ENCODE measurements around the gene CPNE6. TPM values are rescaled to one million over a fixed set of nuclear protein-coding genes. Genes with fewer than 3 reads are reported as not detected.

The CPNE6 gene
- total and polyA plus RNA-seq, 2 of the 13 experiments (the other 11 are each of a cell fraction or from before 2014, with no cell fraction given), result not detected

GRCh38 chr14:24095271-24096068, 24.1 kb downstream of the CPNE6 start (continued):
- peak; percentile 99 for TF ChIP-seq ZNF772 (CRISPR knock-in tag; IDR thresholded peaks at IDR 0.05)
- TF ChIP-seq ZBTB38 (CRISPR knock-in tag; IDR thresholded peaks at IDR 0.05), result peak; percentile 95
- TF ChIP-seq AGO2 (optimal IDR thresholded peaks at IDR 0.05; ENCODE audit: low read depth, low read length), result no peak
- peak; percentile 97 for TF ChIP-seq ZNF644 (CRISPR knock-in tag; IDR thresholded peaks at IDR 0.05; ENCODE audit: low read depth)
- no peak for TF ChIP-seq ZNF121 (CRISPR knock-in tag; IDR thresholded peaks at IDR 0.05)
- TF ChIP-seq ZFYVE20 (CRISPR knock-in tag; IDR thresholded peaks at IDR 0.05; ENCODE audit: borderline replicate concordance, low read depth), result 0 out of 2 replicates have a peak, but pooled peaks have one; percentile 63
- TF ChIP-seq ZNF543 (CRISPR knock-in tag; IDR thresholded peaks at IDR 0.05), result peak; percentile 98
- TF ChIP-seq IKZF4 (CRISPR knock-in tag; IDR thresholded peaks at IDR 0.05; ENCODE audit: borderline replicate concordance, low read depth, not compliant biosample characterization), result peak; percentile 94
- peak; percentile 100 for TF ChIP-seq ZNF792 (CRISPR knock-in tag; IDR thresholded peaks at IDR 0.05)
- no peak for TF ChIP-seq ZNF234 (CRISPR knock-in tag; conservative IDR thresholded peaks at IDR 0.05)
- peak; percentile 97 for TF ChIP-seq MIXL1 (CRISPR knock-in tag; IDR thresholded peaks at IDR 0.05)
- TF ChIP-seq MTERF4 (CRISPR knock-in tag; IDR thresholded peaks at IDR 0.05), result no peak
- peak; percentile 99 for TF ChIP-seq AHR (CRISPR knock-in tag; IDR thresholded peaks at IDR 0.05)
- TF ChIP-seq JARID2 (CRISPR knock-in tag; IDR thresholded peaks at IDR 0.05; ENCODE audit: insufficient replicate concordance), result peak; percentile 20
- TF ChIP-seq NR2F1 (CRISPR knock-in tag; IDR thresholded peaks at IDR 0.05), result peak; percentile 90 to 92
- TF ChIP-seq ZNF7 (CRISPR knock-in tag; IDR thresholded peaks at IDR 0.05), result peak; percentile 61; the same call in 1 of the 2 replicates
- TF ChIP-seq ZFP36L1 (CRISPR knock-in tag; IDR thresholded peaks at IDR 0.05), result no peak
- TF ChIP-seq RBM22 (optimal IDR thresholded peaks at IDR 0.05; ENCODE audit: low read length), result peak; percentile 98
- peak; percentile 64; the same call in 1 of the 2 replicates for TF ChIP-seq HDAC6 (IDR thresholded peaks at IDR 0.05; ENCODE audit: low read depth, low read length)
- peak; percentile 91 for TF ChIP-seq NFYC (CRISPR knock-in tag; IDR thresholded peaks at IDR 0.05)
- TF ChIP-seq ZNF616 (CRISPR knock-in tag; IDR thresholded peaks at IDR 0.05; ENCODE audit: low read depth), result peak; percentile 83; the same call in 1 of the 2 replicates
- TF ChIP-seq ATF6 (CRISPR knock-in tag; conservative IDR thresholded peaks at IDR 0.05), result no peak; the same call in 1 of the 2 replicates
- TF ChIP-seq ZSCAN30 (CRISPR knock-in tag; IDR thresholded peaks at IDR 0.05), result no peak
- TF ChIP-seq ZMYM2 (CRISPR knock-in tag; IDR thresholded peaks at IDR 0.05), result peak; percentile 84; the same call in 1 of the 2 replicates
- peak; percentile 95 for TF ChIP-seq ZNF547 (CRISPR knock-in tag; IDR thresholded peaks at IDR 0.05)

Data from HepG2 (cell line).